Glomerular endothelial cell (primary cell): ENCODE measurements around the gene TMEM8B. TPM values are rescaled to one million over a fixed set of nuclear protein-coding genes. Genes with fewer than 3 reads are reported as not detected.
"Not testable (repeated sequence)": the region's sequence is repeated elsewhere in the genome, so short reads cannot be mapped to it uniquely, and the experiment has no call there.

Source experiments
- DNase-seq: peaks from one replicate; pipeline ENCODE4 v3.0.0-alpha.2; 2011; ENCODE audit warnings: low read depth, low spot score; ENCODE audit errors: extremely low read depth
- total RNA-seq: library from RNA; depleted of rRNA; stranded (reverse); fragments of >200 nt; gene quantifications from 2 replicates; pipeline ENCODE4 v1.2.3, GENCODE V29; 2015

TMEM8B gene
- total RNA-seq, 1 donor from 2014 or later, result 3.0 TPM

- DNase-seq, result no peak
Measured at GRCh38 chr9:35905051-35905781, 76.2 kb downstream of the TMEM8B start.

- DNase-seq, result no peak
Measured at GRCh38 chr9:35905912-35906679, 77.1 kb downstream of the TMEM8B start, which contains the start of gene HRCT1. TSS of gene HRCT1 (plus strand) at chr9:35906202. CDS start at chr9:35906288, 86 bp downstream.

- DNase-seq, result no peak
Measured at GRCh38 chr9:35906923-35907699, 78.1 kb downstream of the TMEM8B start.

GRCh38 chr9:35907711-35908503, 78.9 kb downstream of the TMEM8B start:
- DNase-seq, result peak; percentile 82

- DNase-seq, result no peak
Measured at GRCh38 chr9:35908504-35909125, 79.6 kb downstream of the TMEM8B start.

- no peak for DNase-seq
Measured at GRCh38 chr9:35909274-35909673, 80.2 kb downstream of the TMEM8B start, which contains the start of gene SPAAR. TSS of gene SPAAR (plus strand) at chr9:35909490. CDS start at chr9:35910464, 974 bp downstream.

- no peak for DNase-seq
Measured at GRCh38 chr9:35909687-35910612, 80.9 kb downstream of the TMEM8B start.

GRCh38 chr9:35910613-35911359, 81.8 kb downstream of the TMEM8B start:
- DNase-seq, result peak; percentile 68

- DNase-seq, result no peak
Measured at GRCh38 chr9:35911690-35912089, 82.7 kb downstream of the TMEM8B start.

- no peak for DNase-seq
Measured at GRCh38 chr9:35912791-35913400, 83.9 kb downstream of the TMEM8B start.

- not testable (repeated sequence) for DNase-seq
Measured at GRCh38 chr9:35913429-35913828, 84.4 kb downstream of the TMEM8B start.

GRCh38 chr9:35914301-35914807, 85.3 kb downstream of the TMEM8B start:
- no peak for DNase-seq

Other genes starting within 250 kb of the TMEM8B start
- gene TESK1, start 224.0 kb upstream of the TMEM8B start, total RNA-seq, result 12.5 and 19.4 TPM in 2 replicates
- 1.3 TPM in 1 of 2 replicates, not detected in the other for gene CD72, start 210.8 kb upstream of the TMEM8B start, total RNA-seq
- gene SIT1, start 178.3 kb upstream of the TMEM8B start, total RNA-seq, result not detected in 2 replicates
- 2,917 and 4,459 TPM in 2 replicates for gene RMRP, start 171.2 kb upstream of the TMEM8B start, total RNA-seq
- 18.5 and 18.6 TPM in 2 replicates for gene CCDC107, start 170.9 kb upstream of the TMEM8B start, total RNA-seq
- gene ARHGEF39, start 164.0 kb upstream of the TMEM8B start, total RNA-seq, result 0.39 and 0.58 TPM in 2 replicates
- 0.15 TPM in 1 of 2 replicates, not detected in the other for gene CA9, start 155.3 kb upstream of the TMEM8B start, total RNA-seq
- 290 and 300 TPM in 2 replicates for gene TPM2, start 139.3 kb upstream of the TMEM8B start, total RNA-seq
- gene TLN1, start 97.0 kb upstream of the TMEM8B start, total RNA-seq, result 347 and 424 TPM in 2 replicates
- gene CREB3, start 96.6 kb upstream of the TMEM8B start, total RNA-seq, result 77.0 and 78.6 TPM in 2 replicates
- gene GBA2, start 80.0 kb upstream of the TMEM8B start, total RNA-seq, result 43.3 and 102 TPM in 2 replicates
- 16.5 and 22.9 TPM in 2 replicates for gene RGP1, start 79.9 kb upstream of the TMEM8B start, total RNA-seq
- gene MSMP, start 75.0 kb upstream of the TMEM8B start, total RNA-seq, result 1.6 and 7.9 TPM in 2 replicates
- gene NPR2, start 37.6 kb upstream of the TMEM8B start, total RNA-seq, result 15.9 and 16.6 TPM in 2 replicates
- 0.53 TPM in 1 of 2 replicates, not detected in the other for gene SPAG8, start 17.0 kb upstream of the TMEM8B start, total RNA-seq
- gene HINT2, start 14.2 kb upstream of the TMEM8B start, total RNA-seq, result 13.8 and 24.6 TPM in 2 replicates
- not detected in 2 replicates for gene FAM221B, start 496 bp upstream of the TMEM8B start, total RNA-seq
- not detected in 2 replicates for gene OR13J1, start 41.2 kb downstream of the TMEM8B start, total RNA-seq
- gene HRCT1, start 77.0 kb downstream of the TMEM8B start, total RNA-seq, result 0.47 and 0.63 TPM in 2 replicates
- 8.1 and 16.3 TPM in 2 replicates for gene SPAAR, start 80.3 kb downstream of the TMEM8B start, total RNA-seq
- gene OR2S2, start 128.9 kb downstream of the TMEM8B start, total RNA-seq, result not detected in 2 replicates
- 16.4 and 18.7 TPM in 2 replicates for gene RECK, start 207.7 kb downstream of the TMEM8B start, total RNA-seq